Gastroesophageal sphincter (tissue), 3 donors: ENCODE results near the gene KRT9.

Experiments used
- CTCF ChIP-seq, 4 experiments: fragments of 200-600 bp in 2 of 4; fragments of 450-650 bp in 2 of 4; sonication (generic) in 1 of 4; IDR thresholded peaks; one replicate each; pipeline ENCODE4 v1.5.1; 2017 to 2019; ENCODE audit warnings: antibody characterized with exemption in 4 of 4, mild to moderate bottlenecking in 2 of 4, moderate library complexity in 2 of 4
- EP300 ChIP-seq: sonication (generic); formaldehyde crosslinking; IDR thresholded peaks from one replicate; pipeline ENCODE4 v1.6.1; 2017; ENCODE audit warnings: antibody characterized with exemption, mild to moderate bottlenecking
- POLR2A ChIP-seq, 2 donors: fragments of 450-650 bp; IDR thresholded peaks; one replicate each; pipeline ENCODE4 v1.6.1; 2017; ENCODE audit warnings: antibody characterized with exemption in 2 of 2, mild to moderate bottlenecking in 2 of 2, moderate library complexity in 1 of 2
- POLR2AphosphoS5 ChIP-seq: sonication (generic); formaldehyde crosslinking; IDR thresholded peaks from one replicate; pipeline ENCODE4 v1.6.1; 2017; ENCODE audit warnings: antibody characterized with exemption

- no peak for TF ChIP-seq CTCF (IDR thresholded peaks at IDR 0.05)
- TF ChIP-seq POLR2A (IDR thresholded peaks at IDR 0.05) = no peak
- no peak for TF ChIP-seq POLR2AphosphoS5
- no peak for TF ChIP-seq EP300
Observed at GRCh38 chr17:41536741-41537613, 34.9 kb downstream of the KRT9 start.
